H1 (cell line): ENCODE data around the gene UQCRFS1. TPM values are rescaled to one million over a fixed set of nuclear protein-coding genes. Genes with fewer than 3 reads are reported as not detected.

ENCODE experiments used
- CTCF ChIA-PET: fragments of 300-600 bp; sonication (Branson Sonifier 250); formaldehyde crosslinking; loops from one replicate; lab custom pipeline; 2021; ENCODE audit not compliant: partially characterized antibody; lab: Charles Lee
- POLR2A ChIA-PET: fragments of 300-600 bp; sonication (Branson Sonifier 250); formaldehyde crosslinking; loops from one replicate; lab custom pipeline; 2021; ENCODE audit warnings: inconsistent platforms; ENCODE audit not compliant: partially characterized antibody; lab: Charles Lee
- DNase-seq, 2 experiments: peaks; one replicate each; pipeline versions ENCODE4 v3.0.0 to v3.0.0-alpha.2; 2010 to 2022; ENCODE audit warnings: low spot score in 2 of 2, low read depth in 1 of 2, mixed read lengths in 1 of 2
- FAIRE-seq: peaks from 2 replicates; lab custom pipeline; 2011; peaks lifted over from hg19 to GRCh38; lab: Jason Lieb, UNC
- H2AFZ ChIP-seq: 2 replicates; pipeline ENCODE4 v1.8.1; 2012; ENCODE audit warnings: low read length, inconsistent platforms
- H2AK5ac ChIP-seq: 2 replicates; pipeline ENCODE4 v1.6.1; 2013; ENCODE audit warnings: low read depth, low read length
- H2BK120ac ChIP-seq: replicated peaks from 2 replicates; pipeline ENCODE3; 2013; ENCODE audit warnings: low read depth, low read length, inconsistent platforms
- H2BK12ac ChIP-seq: 2 replicates; pipeline ENCODE4 v1.6.1; 2013; ENCODE audit warnings: low read depth, low read length
- H2BK15ac ChIP-seq: 2 replicates; pipeline ENCODE4 v1.6.1; 2013; ENCODE audit warnings: low read length
- H2BK20ac ChIP-seq: 2 replicates; pipeline ENCODE4 v1.6.1; 2013; ENCODE audit warnings: low read length
- H2BK5ac ChIP-seq: 2 replicates; pipeline ENCODE4 v1.6.1; 2013; ENCODE audit warnings: low read depth, low read length
- H3K14ac ChIP-seq: 2 replicates; pipeline ENCODE4 v1.6.1; 2013; ENCODE audit warnings: inconsistent platforms; ENCODE audit not compliant: insufficient read length
- H3K18ac ChIP-seq: 2 replicates; pipeline ENCODE4 v1.6.1; 2013; ENCODE audit warnings: low read length; ENCODE audit errors: extremely low read depth
- H3K23ac ChIP-seq: 2 replicates; pipeline ENCODE4 v1.6.1; 2013; ENCODE audit warnings: inconsistent platforms; ENCODE audit not compliant: insufficient read length
- H3K23me2 ChIP-seq: 2 replicates; pipeline ENCODE4 v1.6.1; 2013; ENCODE audit warnings: low read depth, low read length
- H3K27ac ChIP-seq: 2 replicates; pipeline ENCODE4 v1.6.1; 2011; ENCODE audit warnings: low read depth, low read length, inconsistent platforms
- H3K27me3 ChIP-seq, 4 experiments: replicated peaks in 1 of 4; 1 replicate in 1 of 4; 2 replicates in 3 of 4; pipeline versions ENCODE4 v1.6.1 to v1.8.1; 2011 to 2013; ENCODE audit warnings: low read length in 3 of 4, mild to moderate bottlenecking in 3 of 4, inconsistent platforms in 2 of 4, mixed read lengths in 2 of 4, moderate library complexity in 1 of 4; ENCODE audit not compliant: control insufficient read depth in 3 of 4, insufficient read depth in 3 of 4; ENCODE audit errors: extremely low read depth in 1 of 4
- H3K36me3 ChIP-seq, 4 experiments: 2 replicates each; pipeline versions ENCODE4 v1.6.1 to v1.8.1; 2011 to 2013; ENCODE audit warnings: mild to moderate bottlenecking in 4 of 4, low read length in 3 of 4, moderate library complexity in 2 of 4, control low read depth in 1 of 4, inconsistent platforms in 1 of 4; ENCODE audit not compliant: insufficient read depth in 4 of 4, control insufficient read depth in 2 of 4
- H3K4ac ChIP-seq: replicated peaks from 2 replicates; pipeline ENCODE3; 2013; ENCODE audit warnings: low read length, low read depth, mixed read lengths, inconsistent platforms; ENCODE audit not compliant: insufficient read length
- H3K4me1 ChIP-seq, 4 experiments: replicated peaks in 1 of 4; 1 replicate in 1 of 4; 2 replicates in 3 of 4; pipeline versions ENCODE4 v1.6.1 to v1.8.1; 2011 to 2013; ENCODE audit warnings: low read length in 3 of 4, inconsistent platforms in 2 of 4, mixed read lengths in 1 of 4; ENCODE audit not compliant: insufficient read depth in 4 of 4, control insufficient read depth in 3 of 4
- H3K4me2 ChIP-seq, 2 experiments: 2 replicates each; pipeline versions ENCODE4 v1.6.1 to v1.8.1; 2011 to 2013; ENCODE audit warnings: low read depth in 2 of 2, low read length in 2 of 2, control low read depth in 1 of 2, inconsistent platforms in 1 of 2, mild to moderate bottlenecking in 1 of 2; ENCODE audit not compliant: insufficient read depth in 1 of 2
- H3K4me3 ChIP-seq, 4 experiments: fragments of 200-600, 300-600 bp in 1 of 4; sonication (generic), shearing (Covaris generic), sonication (Bioruptor Twin) in 1 of 4; 2 replicates each; pipeline versions ENCODE4 v1.5.1 to v1.8.1; 2011 to 2016; ENCODE audit warnings: low read length in 4 of 4, low read depth in 3 of 4, control low read depth in 2 of 4, inconsistent platforms in 2 of 4, mild to moderate bottlenecking in 2 of 4, mixed read lengths in 1 of 4, moderate library complexity in 1 of 4; ENCODE audit not compliant: insufficient read depth in 2 of 4; ENCODE audit errors: extremely low read depth in 1 of 4
- H3K56ac ChIP-seq: replicated peaks from 2 replicates; pipeline ENCODE3; 2013; ENCODE audit warnings: low read depth, mild to moderate bottlenecking, mixed read lengths, low read length, inconsistent platforms; ENCODE audit not compliant: insufficient read length
- H3K79me1 ChIP-seq: 2 replicates; pipeline ENCODE4 v1.6.1; 2013; ENCODE audit warnings: low read depth, low read length, control low read depth
- H3K79me2 ChIP-seq, 2 experiments: 2 replicates each; pipeline versions ENCODE4 v1.6.1 to v1.8.1; 2012 to 2013; ENCODE audit warnings: low read length in 2 of 2, mild to moderate bottlenecking in 2 of 2, inconsistent platforms in 1 of 2; ENCODE audit not compliant: insufficient read depth in 2 of 2, control insufficient read depth in 1 of 2
- H3K9ac ChIP-seq, 4 experiments: replicated peaks in 1 of 4; 1 replicate in 1 of 4; 2 replicates in 3 of 4; pipeline versions ENCODE4 v1.6.1 to v1.8.1; 2011 to 2013; ENCODE audit warnings: low read depth in 3 of 4, low read length in 3 of 4, control low read depth in 2 of 4, mild to moderate bottlenecking in 2 of 4, moderate library complexity in 2 of 4, inconsistent platforms in 1 of 4; ENCODE audit errors: extremely low read depth in 1 of 4
- H3K9me3 ChIP-seq, 2 experiments: 2 replicates each; pipeline versions ENCODE4 v1.6.1 to v1.8.1; 2012 to 2013; ENCODE audit warnings: mild to moderate bottlenecking in 2 of 2, moderate library complexity in 2 of 2, control low read depth in 1 of 2, inconsistent platforms in 1 of 2, low read depth in 1 of 2, low read length in 1 of 2, mixed read lengths in 1 of 2; ENCODE audit not compliant: insufficient read depth in 2 of 2
- H4K20me1 ChIP-seq, 2 experiments: replicated peaks in 1 of 2; 2 replicates each; pipeline versions ENCODE3 to v1.8.1; 2011 to 2013; ENCODE audit warnings: inconsistent platforms in 2 of 2, low read length in 2 of 2, mild to moderate bottlenecking in 1 of 2; ENCODE audit not compliant: insufficient read depth in 2 of 2, control insufficient read depth in 1 of 2
- H4K5ac ChIP-seq: 2 replicates; pipeline ENCODE4 v1.6.1; 2013; ENCODE audit warnings: low read length, low read depth, mixed read lengths, inconsistent platforms; ENCODE audit not compliant: insufficient read length
- H4K8ac ChIP-seq: 2 replicates; pipeline ENCODE4 v1.8.0; 2013; ENCODE audit warnings: mild to moderate bottlenecking, moderate library complexity, low read length, inconsistent platforms; ENCODE audit not compliant: insufficient read depth; ENCODE audit errors: extremely low read depth
- H4K91ac ChIP-seq: replicated peaks from 2 replicates; pipeline ENCODE3; 2013; ENCODE audit warnings: low read length, mixed read lengths, inconsistent platforms; ENCODE audit not compliant: insufficient read length
- CEBPB ChIP-seq: IDR thresholded peaks from 2 replicates; pipeline ENCODE4 v1.6.1; 2012; ENCODE audit warnings: low read depth, low read length
- CREB1 ChIP-seq: IDR thresholded peaks from 2 replicates; pipeline ENCODE4 v1.6.1; 2012; ENCODE audit warnings: inconsistent platforms
- JUND ChIP-seq: IDR thresholded peaks from 2 replicates; pipeline ENCODE4 v1.6.1; 2011; ENCODE audit warnings: mild to moderate bottlenecking, improper control_type of control experiment, low read length
- POLR2AphosphoS5 ChIP-seq: IDR thresholded peaks from 2 replicates; pipeline ENCODE4 v1.6.1; 2011; ENCODE audit warnings: low read depth, low read length
- RBBP5 ChIP-seq: IDR thresholded peaks from 2 replicates; pipeline ENCODE4 v1.7.1; 2012; ENCODE audit warnings: low read depth, mild to moderate bottlenecking, inconsistent platforms, low read length, moderate library complexity, borderline replicate concordance
- RXRA ChIP-seq: IDR thresholded peaks from 2 replicates; pipeline ENCODE4 v1.6.1; 2011; ENCODE audit warnings: low read depth, mild to moderate bottlenecking, low read length, moderate library complexity; ENCODE audit not compliant: insufficient read depth
- SIN3A ChIP-seq, 2 experiments: IDR thresholded peaks in 1 of 2; conservative IDR thresholded peaks in 1 of 2; 2 replicates each; pipeline ENCODE4 v1.6.1; 2011 to 2012; ENCODE audit warnings: low read length in 2 of 2, improper control_type of control experiment in 1 of 2, low read depth in 1 of 2, mild to moderate bottlenecking in 1 of 2
- WGBS, 2 experiments: shearing (Covaris generic) in 1 of 2; methylation state at CpG; one replicate each; pipeline versions ENCODE4 v1.1.6 to v1.1.7; 2013 to 2015; ENCODE audit warnings: low lambda C conversion rate in 2 of 2, mixed read lengths in 2 of 2, inconsistent platforms in 1 of 2, low coverage in 1 of 2, missing lambda C conversion rate in 1 of 2; ENCODE audit not compliant: insufficient replicate concordance in 2 of 2, insufficient coverage in 1 of 2, insufficient read length in 1 of 2; ENCODE audit errors: extremely low coverage in 1 of 2, missing lambda C conversion rate in 1 of 2; 5-methylcytosine and 5-hydroxymethylcytosine counted together
- polyA plus RNA-seq, 7 experiments: library from polyadenylated mRNA; depleted of rRNA in 3 of 7; stranded (reverse) in 5 of 7; unstranded in 2 of 7; fragments of >200 nt in 5 of 7; fragments of 200-250 nt in 2 of 7; gene quantifications; 1 replicate in 5 of 7; 2 replicates in 1 of 7; 4 replicates in 1 of 7; pipeline versions ENCODE4 v1.2.1 to v1.2.3, GENCODE V29; 2011 to 2013; ENCODE audit warnings: missing spikeins in 2 of 7, mixed read lengths in 2 of 7
- total RNA-seq: library from RNA; stranded (reverse); fragmentation: NEBNext Ultra II Directional; extraction: Animal tissue kit (Norgen Biotek cat#: 25700); gene quantifications from 2 replicates; pipeline ENCODE4 v1.2.1, GENCODE V29; 2021

UQCRFS1 gene
- total and polyA plus RNA-seq, 2 of the 8 experiments (the other 6 are each of a cell fraction or from before 2014, with no cell fraction given): 52.4 to 59.1 TPM

GRCh38 chr19:29211562-29212355 is 1.2 kb downstream of the UQCRFS1 start:
- peaks cover 20 to 54% of the 10 kb centered on the region in 2 experiments for H3K79me2 ChIP-seq
- H2BK15ac ChIP-seq: 0 out of 2 replicates have a peak overlapping the region, but pooled peaks have one; percentile 19
- H2BK120ac ChIP-seq: no peak overlapping the region
- H3K27me3 ChIP-seq: no peaks in the 10 kb centered on the region
- no peak overlapping the region for H2BK20ac ChIP-seq
- peaks cover 9 to 16% of the 10 kb centered on the region in 2 experiments for H4K20me1 ChIP-seq
- ChIA-PET POLR2A (interaction anchor here (0.6 to 1.2 kb wide), 3 partner anchors 11 to 30 kb away, joined by 3 to 5 read pairs (median 4); no protein-coding TSS in a partner anchor), CTCF (interaction anchor here (1.3 kb wide), 1 partner anchor 49 kb away, joined by 3 read pairs; no protein-coding TSS in a partner anchor)
- TF ChIP-seq POLR2AphosphoS5: peak; percentile 51
- TF ChIP-seq CREB1: no peak
- TF ChIP-seq CEBPB: no peak
- TF ChIP-seq JUND: no peak
- TF ChIP-seq SIN3A (conservative IDR thresholded peaks at IDR 0.05 in 1 of 2, IDR thresholded peaks at IDR 0.05 in 1 of 2; ENCODE audit: low read depth in 1 of 2, low read length in 2 of 2): 0 out of 4 replicates have a peak, but pooled peaks of 1 of the 2 experiments have one; percentile 50
- no peak for TF ChIP-seq RXRA
- no peak for TF ChIP-seq RBBP5
- H4K8ac ChIP-seq: no peak overlapping the region
- H3K9me3 ChIP-seq: no peaks in the 10 kb centered on the region
- peaks cover 0 to 9% (median 5%) of the 10 kb centered on the region in 4 experiments; a peak in 4 of 8 replicates for H3K36me3 ChIP-seq
- H2AK5ac ChIP-seq: no peak overlapping the region; the same call in 1 of the 2 replicates
- H3K9ac ChIP-seq: peak overlapping the region; percentile 65 to 99 (median 80)
- FAIRE-seq (no peak), DNase-seq (no peak)
- no peak overlapping the region for H3K18ac ChIP-seq
- peak overlapping the region; percentile 22; the same call in 1 of the 2 replicates for H2BK12ac ChIP-seq
- no peak overlapping the region for H4K5ac ChIP-seq
- H3K4me1 ChIP-seq: peaks cover 1 to 12% (median 5%) of the 10 kb centered on the region in 4 experiments; a peak in 4 of 7 replicates
- WGBS, 2 experiments: 40% methylated on average over 18 of the region's 18 CpGs; no CpG with 5 or more reads in 1 of the 2 experiments
- H3K4ac ChIP-seq: no peak overlapping the region
- H2AFZ ChIP-seq: no peak overlapping the region
- no peak overlapping the region for H4K91ac ChIP-seq
- H3K4me3 ChIP-seq: peak overlapping the region; percentile 87 to 100 (median 92)
- peaks cover 4% of the 10 kb centered on the region for H3K23me2 ChIP-seq
- H3K27ac ChIP-seq: peak overlapping the region; percentile 92
- no peaks in the 10 kb centered on the region for H3K79me1 ChIP-seq
- H3K4me2 ChIP-seq: peak overlapping the region; percentile 88 to 93
- no peak overlapping the region for H3K23ac ChIP-seq
- 0 out of 2 replicates have a peak overlapping the region, but pooled peaks have one; percentile 40 for H2BK5ac ChIP-seq
- H3K56ac ChIP-seq: peak overlapping the region; percentile 33
- no peak overlapping the region for H3K14ac ChIP-seq
